ENCODE data around the gene DNAH9.
A peak's percentile ranks its signal among the peaks of the same experiment; 100 is the strongest.

The DNAH9 gene

DNA sequence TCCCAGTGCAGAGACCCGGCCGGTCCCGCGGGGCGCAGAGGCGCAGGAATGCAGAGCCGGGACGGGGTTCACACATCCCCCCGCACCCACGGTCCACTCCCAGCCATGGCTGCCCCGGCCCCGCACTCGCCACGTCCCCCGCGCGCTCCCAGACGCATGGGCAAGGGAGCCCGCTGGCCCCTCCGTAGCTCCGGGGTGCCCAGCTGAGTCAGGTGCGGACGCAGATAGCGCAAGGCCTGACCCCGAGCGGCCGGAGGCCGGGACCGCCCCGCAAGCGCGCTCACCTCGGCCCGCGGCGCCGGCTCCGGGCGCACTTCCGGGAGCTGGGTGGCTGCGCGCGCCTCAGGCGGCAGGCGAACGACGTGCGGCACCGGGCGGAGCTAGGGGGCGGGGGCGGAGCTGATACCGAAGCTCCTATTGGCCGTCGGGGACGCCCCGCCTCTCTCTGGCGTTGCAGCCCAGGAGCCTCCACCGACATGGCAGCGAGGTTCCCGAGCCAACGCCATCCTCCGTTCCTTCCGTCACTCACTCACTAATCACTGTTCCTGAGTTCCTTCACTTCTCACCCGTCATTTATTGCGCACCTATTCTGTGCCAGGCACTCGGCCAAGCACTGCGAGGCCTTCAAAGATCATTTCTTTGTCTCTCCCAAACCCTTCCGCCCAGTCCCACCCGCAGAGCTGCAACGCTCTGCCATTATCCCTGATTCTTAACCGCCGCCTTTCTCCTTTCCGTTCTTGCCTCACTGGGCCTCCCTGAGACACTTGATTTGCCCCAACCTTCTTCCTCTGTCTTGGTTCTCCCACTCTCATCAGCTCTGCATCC, 399.1 kb downstream of the DNAH9 start, which contains the start of gene ZNF18:
ZNF18 (minus strand) TSS at position 329 of the 825 bp plus-strand sequence. CDS start 4,646 bp downstream, outside the sequence.
- DNase-seq, result peak; percentile 96 to 97

DNA sequence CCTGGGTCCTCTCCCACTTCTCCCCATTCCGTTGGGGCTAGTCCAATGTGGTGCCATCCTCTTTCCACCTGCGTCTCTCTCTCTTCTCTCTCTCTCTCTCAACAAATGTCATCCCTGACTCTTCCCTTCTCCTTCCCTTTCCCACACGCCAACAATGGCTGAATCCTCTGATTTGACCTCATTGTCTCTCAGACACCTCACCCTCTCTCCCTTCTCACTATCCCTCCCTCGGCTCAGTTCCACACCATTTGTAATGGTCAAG, 399.6 kb downstream of the DNAH9 start:
- no peak for DNase-seq

DNA sequence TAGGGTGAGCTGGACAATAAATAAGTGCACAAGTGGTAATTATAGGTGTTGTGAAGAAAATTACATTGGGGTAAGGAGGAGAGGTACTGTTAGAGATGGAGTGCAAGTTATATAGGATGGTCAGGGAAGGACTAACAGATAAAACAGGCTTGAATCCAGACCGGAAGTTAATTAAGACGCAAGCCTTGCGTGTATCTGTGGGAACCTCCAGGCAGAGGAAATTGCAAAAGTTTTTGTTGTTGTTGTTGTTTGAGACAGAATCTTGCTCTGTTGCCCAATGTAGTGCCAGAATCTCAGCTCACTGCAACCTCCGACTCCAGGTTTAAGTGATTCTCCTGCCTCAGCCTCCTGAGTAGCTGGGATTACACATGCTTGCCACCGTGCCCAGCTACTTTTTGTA, 401.4 kb downstream of the DNAH9 start:
- DNase-seq, result peak; percentile 55 to 61

DNA sequence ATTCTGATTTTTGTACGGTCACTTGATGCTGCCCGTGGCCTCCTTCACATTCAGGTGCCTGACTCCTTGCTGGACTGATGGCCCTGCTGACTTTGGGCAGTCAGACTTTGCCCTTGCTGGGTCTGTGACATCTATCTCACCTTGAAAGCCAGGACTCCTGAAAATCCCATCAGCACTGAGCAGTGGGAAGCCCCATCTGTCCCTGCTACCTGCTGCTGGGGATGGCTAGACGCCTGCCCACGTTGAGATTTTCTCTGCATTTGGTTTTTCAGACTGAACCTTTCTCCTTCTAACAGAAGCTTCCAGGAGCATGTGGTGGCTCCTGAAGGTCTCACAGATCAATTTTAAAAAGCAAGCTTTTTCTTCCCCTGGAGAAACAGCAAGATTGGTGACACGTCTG, 409.2 kb downstream of the DNAH9 start:
- no peak for DNase-seq

All from inflammatory macrophage treated with lipopolysaccharide for 1 hour (primary cell).